Cardiac fibroblast (primary cell): ENCODE measurements around the gene CXCR4.
"Not testable (repeated sequence)": the region's sequence is repeated elsewhere in the genome, so short reads cannot be mapped to it uniquely, and the experiment has no call there.

Experiments
- DNase-seq, 2 donors: peaks; one replicate each; pipeline versions ENCODE4 v3.0.0 to v3.0.0-alpha.2; 2010; ENCODE audit warnings: low read depth in 2 of 2
- H3K4me3 ChIP-seq, 2 donors: replicated peaks in 1 of 2; 1 replicate in 1 of 2; 2 replicates in 1 of 2; pipeline ENCODE4 v1.5.1; 2011; ENCODE audit warnings: low read depth in 2 of 2, low read length in 2 of 2, mild to moderate bottlenecking in 2 of 2, moderate library complexity in 1 of 2
- CTCF ChIP-seq: IDR thresholded peaks from one replicate; pipeline ENCODE4 v1.5.1; 2011; ENCODE audit warnings: low read depth, mild to moderate bottlenecking, low read length, inconsistent platforms

Gene CXCR4

GRCh38 chr2:136081582-136082210 is 36.3 kb downstream of the CXCR4 start:
- no peak for DNase-seq

DNA sequence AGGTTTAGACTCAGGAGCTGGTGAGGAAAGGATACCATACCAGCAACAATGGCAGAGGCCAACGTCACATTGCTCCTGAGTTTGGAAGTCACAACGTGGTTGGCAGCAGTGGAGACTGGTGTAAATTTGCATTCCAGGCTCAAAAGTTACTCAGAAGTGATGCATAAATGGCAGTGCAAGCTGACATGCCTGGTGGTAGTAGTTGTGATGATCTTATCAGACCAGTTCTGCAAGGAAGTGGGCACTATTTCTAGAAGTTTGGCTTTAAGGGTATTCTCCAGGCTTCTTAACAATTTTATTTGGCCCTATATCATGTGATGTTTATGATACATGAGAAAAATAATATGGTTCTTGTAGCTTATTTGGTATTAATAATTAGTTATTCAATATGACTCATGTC is 37.8 kb downstream of the CXCR4 start:
- H3K4me3 ChIP-seq: no peak overlapping the region
- TF ChIP-seq CTCF: no peak

More at GRCh38 chr2:136081582-136082210, 36.3 kb downstream of the CXCR4 start:
- H3K4me3 ChIP-seq: no peak overlapping the region
- no peak for TF ChIP-seq CTCF

DNA sequence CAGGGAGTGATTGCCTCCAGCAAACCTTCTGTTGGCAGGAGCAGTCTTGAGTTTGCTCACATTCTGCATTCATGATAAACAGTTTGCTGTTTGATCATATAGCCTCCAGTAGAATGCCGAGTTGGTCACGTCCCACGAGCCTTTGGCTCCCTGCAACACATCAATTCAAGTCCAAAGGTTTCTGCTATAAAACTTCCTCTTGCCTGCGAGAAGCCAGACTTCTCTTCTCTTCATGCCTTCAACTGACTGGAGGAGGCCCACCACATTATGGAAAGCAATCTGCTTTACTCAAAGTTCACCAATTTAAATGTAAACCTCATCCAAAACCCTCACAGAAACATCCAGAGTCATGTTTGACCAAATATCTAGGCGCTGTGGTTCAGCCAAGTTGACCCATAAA is 40.8 kb downstream of the CXCR4 start:
- no peak for TF ChIP-seq CTCF
- DNase-seq: no peak
- no peak overlapping the region for H3K4me3 ChIP-seq

More for the DNA sequence above, 37.8 kb downstream of the CXCR4 start:
- no peak for DNase-seq

DNA sequence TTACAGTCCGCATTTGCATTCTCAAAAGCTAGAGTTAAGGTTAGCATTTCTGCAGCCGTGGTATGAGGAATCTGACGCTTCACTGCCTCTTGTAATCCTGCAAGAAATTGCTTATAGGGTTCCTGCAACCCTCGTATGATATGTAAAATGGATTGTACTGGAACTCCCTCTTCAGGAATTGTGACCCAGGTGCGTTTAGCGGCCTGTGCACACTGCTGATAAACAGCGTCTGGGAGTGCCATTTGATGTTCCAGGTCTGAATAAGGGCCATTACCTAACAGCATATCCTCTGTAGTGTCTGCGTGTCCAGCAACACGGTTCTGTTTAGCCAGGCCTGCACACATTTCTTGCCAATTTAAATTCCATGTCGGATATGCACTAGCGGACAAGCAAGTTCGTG is 42.5 kb downstream of the CXCR4 start:
- TF ChIP-seq CTCF: no peak
- no peak for DNase-seq
- H3K4me3 ChIP-seq: no peak overlapping the region

GRCh38 chr2:136072621-136073020 is 45.3 kb downstream of the CXCR4 start:
- no peak overlapping the region for H3K4me3 ChIP-seq
- no peak for DNase-seq
- TF ChIP-seq CTCF: no peak

GRCh38 chr2:136071887-136072286 is 46.1 kb downstream of the CXCR4 start:
- H3K4me3 ChIP-seq, DNase-seq: not testable (repeated sequence)

GRCh38 chr2:136070913-136071312 is 47.0 kb downstream of the CXCR4 start:
- no peak for TF ChIP-seq CTCF
- no peak overlapping the region for H3K4me3 ChIP-seq
- no peak for DNase-seq
